GM12878 (cell line): Measurements from ENCODE around the gene INAFM1. TPM values are rescaled to one million over a fixed set of nuclear protein-coding genes. Genes with fewer than 3 reads are reported as not detected.
A peak's percentile ranks its signal among the peaks of the same experiment; 100 is the strongest.

Experiments used
- ASH2L ChIP-seq: fragments of 300-600, 200-600 bp; sonication (generic); IDR thresholded peaks from 2 replicates; pipeline ENCODE4 v1.6.1; 2017; ENCODE audit warnings: low read depth, mild to moderate bottlenecking, borderline replicate concordance
- BACH1 ChIP-seq: fragments of 450-650 bp; IDR thresholded peaks from 2 replicates; pipeline ENCODE4 v1.6.1; 2017; ENCODE audit warnings: mild to moderate bottlenecking, borderline replicate concordance
- CREM ChIP-seq: IDR thresholded peaks from 2 replicates; pipeline ENCODE4 v1.6.1; 2014; ENCODE audit warnings: antibody characterized with exemption, low read depth
- CTCF ChIP-seq, 3 experiments: IDR thresholded peaks in 2 of 3; conservative IDR thresholded peaks in 1 of 3; 2 replicates each; pipeline ENCODE4 v1.5.1; 2011; ENCODE audit warnings: low read depth in 3 of 3, low read length in 3 of 3, mild to moderate bottlenecking in 3 of 3, control low read depth in 2 of 3, moderate library complexity in 2 of 3, inconsistent platforms in 1 of 3, mixed read lengths in 1 of 3; ENCODE audit not compliant: control insufficient read depth in 2 of 3, insufficient read depth in 1 of 3; ENCODE audit errors: extremely low read depth in 1 of 3
- ETV6 ChIP-seq, 2 experiments: fragments of 450-650 bp in 1 of 2; IDR thresholded peaks in 1 of 2; conservative IDR thresholded peaks in 1 of 2; 2 replicates each; pipeline ENCODE4 v1.6.1; 2014; ENCODE audit warnings: antibody characterized with exemption in 1 of 2, borderline replicate concordance in 1 of 2, low read depth in 1 of 2, mild to moderate bottlenecking in 1 of 2, moderate library complexity in 1 of 2
- HDAC2 ChIP-seq: fragments of 200-600 bp; sonication (generic); IDR thresholded peaks from 2 replicates; pipeline ENCODE4 v1.6.1; 2017
- HDGF ChIP-seq: fragments of 450-650 bp; IDR thresholded peaks from 2 replicates; pipeline ENCODE4 v1.6.1; 2016; ENCODE audit warnings: antibody characterized with exemption
- IKZF2 ChIP-seq, 2 experiments: fragments of 450-650 bp; IDR thresholded peaks; 2 replicates each; pipeline ENCODE4 v1.6.1; 2017; ENCODE audit warnings: mild to moderate bottlenecking in 2 of 2, moderate library complexity in 2 of 2
- KAT2A ChIP-seq: conservative IDR thresholded peaks from 2 replicates; pipeline ENCODE4 v1.6.1; 2011; ENCODE audit warnings: low read depth, low read length; ENCODE audit not compliant: control insufficient read depth
- KLF5 ChIP-seq: fragments of 450-650 bp; IDR thresholded peaks from 2 replicates; pipeline ENCODE4 v1.6.1; 2014; ENCODE audit warnings: mild to moderate bottlenecking; ENCODE audit not compliant: partially characterized antibody
- PAX8 ChIP-seq: fragments of 450-650 bp; IDR thresholded peaks from 2 replicates; pipeline ENCODE4 v1.6.1; 2017; ENCODE audit warnings: mild to moderate bottlenecking, moderate library complexity
- PRDM15 ChIP-seq: fragments of 450-650 bp; formaldehyde crosslinking; IDR thresholded peaks from 2 replicates; pipeline ENCODE4 v1.4.0; 2020; ENCODE audit warnings: mild to moderate bottlenecking, moderate library complexity
- SIN3A ChIP-seq: IDR thresholded peaks from 2 replicates; pipeline ENCODE4 v1.6.1; 2012; ENCODE audit warnings: low read depth, low read length, improper control_type of control experiment
- SMAD1 ChIP-seq: fragments of 450-650 bp; IDR thresholded peaks from 2 replicates; pipeline ENCODE4 v1.6.1; 2018; ENCODE audit warnings: mild to moderate bottlenecking, low read depth; ENCODE audit not compliant: partially characterized antibody
- SPI1 ChIP-seq: IDR thresholded peaks from 2 replicates; pipeline ENCODE4 v1.6.1; 2011; ENCODE audit warnings: low read depth, mild to moderate bottlenecking, low read length, moderate library complexity, borderline replicate concordance; ENCODE audit not compliant: insufficient read depth
- TAF1 ChIP-seq: IDR thresholded peaks from 2 replicates; pipeline ENCODE4 v1.6.1; 2011; ENCODE audit warnings: mild to moderate bottlenecking, low read depth, low read length, borderline replicate concordance
- TCF12 ChIP-seq: IDR thresholded peaks from 2 replicates; pipeline ENCODE4 v1.6.1; 2011; ENCODE audit warnings: low read depth, mild to moderate bottlenecking, low read length
- USF1 ChIP-seq: IDR thresholded peaks from 2 replicates; pipeline ENCODE4 v1.6.1; 2011; ENCODE audit warnings: borderline replicate concordance, low read depth, mild to moderate bottlenecking, moderate library complexity, mixed read lengths, low read length; ENCODE audit not compliant: insufficient read depth; ENCODE audit errors: extremely low read length
- ZNF687 ChIP-seq: fragments of 450-650 bp; IDR thresholded peaks from 2 replicates; pipeline ENCODE4 v1.6.1; 2017; ENCODE audit warnings: mild to moderate bottlenecking, moderate library complexity
- polyA plus RNA-seq, 11 experiments: library from polyadenylated mRNA; depleted of rRNA in 4 of 11; unstranded in 6 of 11; stranded (reverse) in 5 of 11; fragments of >200 nt; fragmentation: Nextera tagmentation in 4 of 11; fragmentation: Illumina TruSeq in 1 of 11; extraction: Ambion mirVana in 4 of 11; extraction: Trizol in 1 of 11; gene quantifications; 1 replicate in 1 of 11; 2 replicates in 10 of 11; pipeline versions ENCODE4 v1.2.1 to v1.2.3, GENCODE V29; 2011 to 2016; ENCODE audit warnings: inconsistent platforms in 2 of 11, missing spikeins in 2 of 11, low read depth in 1 of 11
- total RNA-seq, 4 experiments: library from RNA; depleted of rRNA in 3 of 4; stranded (reverse); fragments of >200 nt in 3 of 4; fragmentation: Illumina TruSeq in 1 of 4; extraction: Trizol in 1 of 4; gene quantifications; 2 replicates each; pipeline versions ENCODE4 v1.2.1 to v1.2.3, GENCODE V29; 2013 to 2021

The INAFM1 gene
- total and polyA plus RNA-seq, 10 of the 15 experiments (the other 5 are each of a cell fraction or from before 2014, with no cell fraction given): 0.57 to 6.8 (median 1.1) TPM; not detected in 1

GRCh38 chr19:47232422-47233211, 42.1 kb upstream of the INAFM1 start (continued):
- TF ChIP-seq ETV6 (conservative IDR thresholded peaks at IDR 0.05 in 1 of 2, IDR thresholded peaks at IDR 0.05 in 1 of 2; ENCODE audit: borderline replicate concordance in 1 of 2, low read depth in 1 of 2): no peak
- peak; percentile 42; the same call in 1 of the 2 replicates for TF ChIP-seq ZNF687
- TF ChIP-seq CTCF (IDR thresholded peaks at IDR 0.05 in 2 of 3, conservative IDR thresholded peaks at IDR 0.05 in 1 of 3; ENCODE audit: control insufficient read depth in 2 of 3, extremely low read depth in 1 of 3, insufficient read depth in 1 of 3, low read depth in 3 of 3, low read length in 3 of 3): no peak
- TF ChIP-seq BACH1: no peak
- TF ChIP-seq CREM: 0 out of 2 replicates have a peak, but pooled peaks have one; percentile 12
- TF ChIP-seq SPI1: no peak
- no peak for TF ChIP-seq HDAC2
- no peak for TF ChIP-seq USF1
- TF ChIP-seq PRDM15 (CRISPR knock-in tag): no peak
- no peak for TF ChIP-seq SIN3A
- TF ChIP-seq KLF5: no peak
- peak; percentile 77; the same call in 1 of the 2 replicates for TF ChIP-seq TCF12
- no peak for TF ChIP-seq KAT2A
- TF ChIP-seq TAF1: no peak
- TF ChIP-seq SMAD1: no peak
- peak; percentile 78 to 79 for TF ChIP-seq IKZF2 (IDR thresholded peaks at IDR 0.05)
- no peak for TF ChIP-seq PAX8
- no peak for TF ChIP-seq ASH2L
- TF ChIP-seq HDGF: no peak
